Endothelial cell of umbilical vein (primary cell): ENCODE results near the gene SLC35G6. TPM values are rescaled to one million over a fixed set of nuclear protein-coding genes. Genes with fewer than 3 reads are reported as not detected.
"Not testable (repeated sequence)": the region's sequence is repeated elsewhere in the genome, so short reads cannot be mapped to it uniquely, and the experiment has no call there.

Experiments used
- BruUV-seq: library from RNA; stranded (reverse); fragments of 400-500 nt; replicated peaks from 2 replicates; lab custom pipeline; 2021; lab: Mats Ljungman, UMichigan
- CTCF ChIA-PET: fragments of 300-600, 350-600 bp; sonication (Branson Sonifier 250); formaldehyde crosslinking; loops from one replicate; lab custom pipeline; 2021; ENCODE audit warnings: antibody characterized with exemption, inconsistent platforms; lab: Charles Lee
- POLR2A ChIA-PET: fragments of 300-600, 350-600 bp; sonication (Branson Sonifier 250); formaldehyde crosslinking; loops from one replicate; lab custom pipeline; 2021; ENCODE audit warnings: antibody characterized with exemption, inconsistent platforms; lab: Charles Lee
- DNase-seq: peaks from one replicate; pipeline ENCODE4 v3.0.0-alpha.2; 2011; ENCODE audit warnings: low read depth, low spot score
- FAIRE-seq: peaks from 2 replicates; lab custom pipeline; 2011; peaks lifted over from hg19 to GRCh38; lab: Jason Lieb, UNC
- H2AFZ ChIP-seq: 2 replicates; pipeline ENCODE4 v1.6.0; 2012; ENCODE audit warnings: low read depth, low read length, control low read depth, inconsistent platforms
- H3K27ac ChIP-seq: 2 replicates; pipeline ENCODE4 v1.5.1; 2011; ENCODE audit warnings: low read depth, mild to moderate bottlenecking, control low read depth, low read length, moderate library complexity; ENCODE audit not compliant: insufficient read depth
- H3K27me3 ChIP-seq, 2 experiments: 2 replicates each; pipeline versions ENCODE4 v1.6.0 to v1.6.1; 2011; ENCODE audit warnings: low read length in 2 of 2, mixed read lengths in 1 of 2; ENCODE audit not compliant: control insufficient read depth in 2 of 2, insufficient read depth in 2 of 2
- H3K36me3 ChIP-seq, 2 experiments: 2 replicates in 1 of 2; 3 replicates in 1 of 2; pipeline ENCODE4 v1.5.1; 2011; ENCODE audit warnings: low read length in 2 of 2, mild to moderate bottlenecking in 1 of 2, moderate library complexity in 1 of 2; ENCODE audit not compliant: control insufficient read depth in 2 of 2, insufficient read depth in 2 of 2; ENCODE audit errors: extremely low read depth in 1 of 2
- H3K4me1 ChIP-seq: 3 replicates; pipeline ENCODE4 v1.5.1; 2011; ENCODE audit warnings: mild to moderate bottlenecking, low read length; ENCODE audit not compliant: control insufficient read depth, insufficient read depth; ENCODE audit errors: extremely low read depth
- H3K4me2 ChIP-seq: 2 replicates; pipeline ENCODE4 v1.6.1; 2011; ENCODE audit warnings: low read length, control low read depth, mixed read lengths; ENCODE audit not compliant: insufficient read depth
- H3K4me3 ChIP-seq, 3 experiments: fragments of 200-600 bp in 1 of 3; sonication (generic), shearing (Covaris generic) in 1 of 3; replicated peaks in 1 of 3; 2 replicates each; pipeline ENCODE4 v1.5.1; 2011 to 2016; ENCODE audit warnings: control low read depth in 3 of 3, low read length in 3 of 3, mild to moderate bottlenecking in 2 of 3, inconsistent platforms in 1 of 3, low read depth in 1 of 3, moderate library complexity in 1 of 3; ENCODE audit not compliant: insufficient read depth in 1 of 3
- H3K79me2 ChIP-seq: 2 replicates; pipeline ENCODE4 v1.6.0; 2012; ENCODE audit warnings: low read length, inconsistent platforms; ENCODE audit not compliant: control insufficient read depth, insufficient read depth
- H3K9ac ChIP-seq: replicated peaks from 2 replicates; pipeline ENCODE3; 2011; ENCODE audit warnings: low read length, control low read depth; ENCODE audit not compliant: insufficient read depth; ENCODE audit errors: extremely low read depth
- H3K9me1 ChIP-seq: replicated peaks from 3 replicates; pipeline ENCODE4 v1.6.0; 2011; ENCODE audit warnings: mild to moderate bottlenecking, low read length; ENCODE audit not compliant: control insufficient read depth, insufficient read depth; ENCODE audit errors: extremely low read depth
- H3K9me3 ChIP-seq: replicated peaks from 2 replicates; pipeline ENCODE4 v1.5.1; 2012; ENCODE audit warnings: low read length, inconsistent platforms; ENCODE audit not compliant: control insufficient read depth, insufficient read depth
- H4K20me1 ChIP-seq: replicated peaks from 2 replicates; pipeline ENCODE3; 2011; ENCODE audit warnings: mild to moderate bottlenecking, low read length; ENCODE audit not compliant: control insufficient read depth, insufficient read depth; ENCODE audit errors: extremely low read depth
- CTCF ChIP-seq, 2 donors: IDR thresholded peaks; 1 replicate in 1 of 2; 2 replicates in 1 of 2; pipeline ENCODE4 v1.5.1; 2011; ENCODE audit warnings: low read length in 2 of 2, mild to moderate bottlenecking in 2 of 2, moderate library complexity in 2 of 2, control low read depth in 1 of 2, inconsistent platforms in 1 of 2, low read depth in 1 of 2; ENCODE audit not compliant: insufficient read depth in 1 of 2; ENCODE audit errors: extremely low read depth in 1 of 2
- EZH2 ChIP-seq: IDR thresholded peaks from 2 replicates; pipeline ENCODE4 v1.6.1; 2012; ENCODE audit warnings: borderline replicate concordance, low read depth, mild to moderate bottlenecking, moderate library complexity, low read length, inconsistent platforms; ENCODE audit not compliant: severe bottlenecking
- FOS ChIP-seq: IDR thresholded peaks from 2 replicates; pipeline ENCODE4 v1.6.1; 2011; ENCODE audit warnings: mild to moderate bottlenecking, low read length, moderate library complexity, borderline replicate concordance; ENCODE audit not compliant: insufficient read depth
- GATA2 ChIP-seq: IDR thresholded peaks from 2 replicates; pipeline ENCODE4 v1.7.0; 2011; ENCODE audit warnings: low read depth, mild to moderate bottlenecking, moderate library complexity, mixed read lengths, low read length; ENCODE audit not compliant: insufficient read length, insufficient read depth
- JUN ChIP-seq: IDR thresholded peaks from 2 replicates; pipeline ENCODE4 v1.6.1; 2011; ENCODE audit warnings: borderline replicate concordance, low read depth; ENCODE audit not compliant: insufficient read length, insufficient read depth
- MAX ChIP-seq: IDR thresholded peaks from 2 replicates; pipeline ENCODE4 v1.6.1; 2011; ENCODE audit not compliant: insufficient read depth, insufficient read length
- MYC ChIP-seq: IDR thresholded peaks from one replicate; pipeline ENCODE4 v1.6.1; 2011; ENCODE audit warnings: mild to moderate bottlenecking, low read depth, low read length
- POLR2A ChIP-seq: IDR thresholded peaks from 2 replicates; pipeline ENCODE4 v1.6.1; 2012; ENCODE audit warnings: low read depth, mild to moderate bottlenecking, control low read depth, low read length
- POLR2AphosphoS5 ChIP-seq: IDR thresholded peaks from 2 replicates; pipeline ENCODE4 v1.6.1; 2012; ENCODE audit warnings: low read depth, mild to moderate bottlenecking, control low read depth, low read length, moderate library complexity; ENCODE audit not compliant: insufficient read depth
- dilution Hi-C: fragments of 300-500 bp; cut with MboI; formaldehyde crosslinking; loops from one replicate; pipeline ENCODE4 v1.15.0; 2019; ENCODE audit warnings: low sequenced_read_pairs; ENCODE audit not compliant: extremely low pct_ligation_motif_present
- intact Hi-C: fragments of 100-400 bp; cut with micrococcal nuclease; formaldehyde crosslinking; loops from one replicate; pipeline ENCODE4 v1.10.0; 2022
- polyA plus RNA-seq, 4 experiments: library from polyadenylated mRNA; depleted of rRNA in 3 of 4; stranded (reverse) in 3 of 4; unstranded in 1 of 4; fragments of >200 nt; gene quantifications; 2 replicates each; pipeline versions ENCODE4 v1.2.1 to v1.2.3, GENCODE V29; 2011 to 2012; ENCODE audit warnings: missing spikeins in 1 of 4
- total RNA-seq: library from RNA; stranded (reverse); gene quantifications from 2 replicates; pipeline ENCODE4 v1.2.3, GENCODE V29; 2021

The SLC35G6 gene
- total and polyA plus RNA-seq, 2 donors (not counting 3 experiments of a cell fraction or from before 2014, with no cell fraction given): not detected

GRCh38 chr17:7480089-7480384 is 1.2 kb upstream of the SLC35G6 start:
- peaks cover 45% of the 10 kb centered on the region for H3K79me2 ChIP-seq
- H3K27ac ChIP-seq: peak overlapping the region; percentile 4
- H3K9me3 ChIP-seq: no peaks in the 10 kb centered on the region
- dilution Hi-C loops: no loop called here
- ChIA-PET CTCF (interaction anchor here (0.6 to 2.1 kb wide), 5 partner anchors 13 to 118 kb away, joined by 3 to 13 read pairs (median 5); no protein-coding TSS in a partner anchor), POLR2A (interaction anchor here (0.6 to 1.1 kb wide), 3 partner anchors 15 to 129 kb away, joined by 3 to 5 read pairs (median 4); partner anchors contain the start of gene TMEM256)
- DNase-seq (no peak), FAIRE-seq (no peak)
- H4K20me1 ChIP-seq: no peaks in the 10 kb centered on the region
- peaks cover 38% of the 10 kb centered on the region for H3K4me1 ChIP-seq
- peak overlapping the region; percentile 53 for H3K4me2 ChIP-seq
- peak overlapping the region; percentile 38 for H2AFZ ChIP-seq
- no TSS peak for BruUV-seq
- peak overlapping the region in 2 of 3 experiments; percentile 13 to 91 for H3K4me3 ChIP-seq
- peak overlapping the region; percentile 7 for H3K9ac ChIP-seq
- intact Hi-C loops: loop anchor here (10.0 kb wide), 1 partner anchor 205 kb away; the partner anchor contains the start of genes TP53 and WRAP53
- no peaks in the 10 kb centered on the region for H3K9me1 ChIP-seq
- TF ChIP-seq POLR2AphosphoS5 (no peak), JUN (no peak), MYC (no peak), EZH2 (no peak), FOS (no peak), MAX (no peak), GATA2 (no peak), POLR2A (no peak), CTCF (IDR thresholded peaks at IDR 0.05; ENCODE audit: extremely low read depth in 1 of 2, insufficient read depth in 1 of 2, low read depth in 1 of 2, low read length in 2 of 2) (no peak)
- no peaks in the 10 kb centered on the region for H3K36me3 ChIP-seq
- no peaks in the 10 kb centered on the region for H3K27me3 ChIP-seq

- dilution Hi-C loops, H3K4me2 ChIP-seq, H2AFZ ChIP-seq, H3K27me3 ChIP-seq, H3K4me3 ChIP-seq, H3K9ac ChIP-seq, BruUV-seq, CTCF ChIA-PET, H3K9me1 ChIP-seq, H3K9me3 ChIP-seq, H3K36me3 ChIP-seq, FAIRE-seq, H3K27ac ChIP-seq, DNase-seq, POLR2A ChIA-PET, H4K20me1 ChIP-seq: not testable (repeated sequence)
- Histone ChIP-seq H3K4me1 (peaks cover 35% of the 10 kb centered on the region), H3K79me2 (peaks cover 44% of the 10 kb centered on the region)
- intact Hi-C loops: loop anchor here (10.0 kb wide), 1 partner anchor 203 kb away; the partner anchor contains the start of genes TP53 and WRAP53
These were observed 846 bp downstream of the SLC35G6 start for GRCh38 chr17:7481842-7482741.
